GM18499 (cell line): ENCODE measurements around the gene GBP4.

Experiments used
- ATAC-seq: cut with Tn5 transposase; IDR thresholded peaks from one replicate; pipeline ENCODE4 v1.9.1; 2021; ENCODE audit warnings: moderate number of reproducible peaks; ENCODE audit not compliant: insufficient read depth, unreplicated experiment

The GBP4 gene

GRCh38 chr1:89172468-89173143, 26.1 kb downstream of the GBP4 start:
- no peak for ATAC-seq

GRCh38 chr1:89171067-89171438, 27.7 kb downstream of the GBP4 start:
- ATAC-seq: no peak

GRCh38 chr1:89170170-89171066, 28.3 kb downstream of the GBP4 start:
- ATAC-seq: no peak

- no peak for ATAC-seq
Measured at GRCh38 chr1:89169166-89169565, 29.6 kb downstream of the GBP4 start.

- ATAC-seq: no peak
Measured at GRCh38 chr1:89167590-89168230, 31.0 kb downstream of the GBP4 start.

GRCh38 chr1:89166705-89167104, 32.0 kb downstream of the GBP4 start:
- ATAC-seq: no peak

GRCh38 chr1:89165811-89166210, 32.9 kb downstream of the GBP4 start:
- ATAC-seq: no peak

- ATAC-seq: no peak
Measured at GRCh38 chr1:89151047-89151446, 47.7 kb downstream of the GBP4 start.

- no peak for ATAC-seq
Measured at GRCh38 chr1:89149976-89150375, 48.8 kb downstream of the GBP4 start.

- ATAC-seq: no peak
Measured at GRCh38 chr1:89149229-89149628, 49.5 kb downstream of the GBP4 start.

- no peak for ATAC-seq
Measured at GRCh38 chr1:89147678-89148658, 50.8 kb downstream of the GBP4 start.

GRCh38 chr1:89146721-89147120, 52.0 kb downstream of the GBP4 start:
- ATAC-seq: no peak

- no peak for ATAC-seq
Measured at GRCh38 chr1:89143484-89143883, 55.3 kb downstream of the GBP4 start.

GRCh38 chr1:89142160-89142559, 56.6 kb downstream of the GBP4 start:
- no peak for ATAC-seq

- no peak for ATAC-seq
Measured at GRCh38 chr1:89133747-89134146, 65.0 kb downstream of the GBP4 start.
